Chondrocyte (in vitro differentiated cells): Measurements from ENCODE around the gene MYO1F. TPM values are rescaled to one million over a fixed set of nuclear protein-coding genes. Genes with fewer than 3 reads are reported as not detected.
"Not testable (repeated sequence)": the region's sequence is repeated elsewhere in the genome, so short reads cannot be mapped to it uniquely, and the experiment has no call there.

Experiments
- DNase-seq: peaks from one replicate; pipeline ENCODE4 v3.0.0; 2021; ENCODE audit warnings: mixed read lengths, low spot score
- H3K27ac Mint-ChIP-seq: one replicate; pipeline ENCODE4 v1.8.0; 2021; ENCODE audit warnings: mild to moderate bottlenecking, moderate library complexity, mixed read lengths; ENCODE audit not compliant: unreplicated experiment
- H3K27me3 Mint-ChIP-seq: 2 replicates; pipeline ENCODE4 v1.8.0; 2021; ENCODE audit warnings: low read depth, mixed read lengths
- H3K36me3 Mint-ChIP-seq: 2 replicates; pipeline ENCODE4 v1.8.0; 2021; ENCODE audit warnings: low read depth, mixed read lengths
- H3K4me1 Mint-ChIP-seq: 2 replicates; pipeline ENCODE4 v1.8.0; 2021; ENCODE audit warnings: low read depth, mild to moderate bottlenecking, mixed read lengths
- H3K4me3 Mint-ChIP-seq: one replicate; pipeline ENCODE4 v1.8.0; 2021; ENCODE audit warnings: mild to moderate bottlenecking, moderate library complexity, mixed read lengths; ENCODE audit not compliant: unreplicated experiment
- H3K9me3 Mint-ChIP-seq: 2 replicates; pipeline ENCODE4 v1.8.0; 2021; ENCODE audit warnings: low read depth, mixed read lengths
- total RNA-seq: library from RNA; stranded (reverse); gene quantifications from 3 replicates; pipeline ENCODE4 v1.2.1, GENCODE V29; 2021
- TF ChIP-seq, protein P1 (sequence below): fragments of 200-600 bp; sonication (generic); IDR thresholded peaks from 2 replicates; pipeline ENCODE4 v1.5.0; 2021; ENCODE audit warnings: antibody characterized with exemption, mild to moderate bottlenecking, moderate library complexity

The MYO1F gene
- total RNA-seq, 1 donor from 2014 or later: 0.50 TPM

DNA sequence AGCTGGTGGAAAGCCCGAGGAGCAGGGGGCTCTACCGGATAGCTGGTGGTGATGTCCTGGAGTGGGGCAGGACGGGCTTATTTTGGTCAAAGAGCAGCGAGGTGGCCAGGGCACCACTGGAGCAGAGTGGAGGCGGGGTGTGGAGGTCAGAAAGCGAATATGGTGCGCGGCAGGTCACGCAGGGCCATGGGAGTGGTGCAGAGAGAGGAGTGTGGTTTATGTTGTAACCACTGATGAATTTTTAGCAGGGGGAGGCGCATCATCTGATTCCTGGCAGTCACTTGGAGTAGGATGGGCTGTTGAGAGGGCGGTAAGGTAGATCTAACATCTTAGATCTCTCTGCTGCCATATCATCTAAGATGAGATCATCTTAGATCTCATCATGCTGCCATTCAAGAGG, 61.9 kb downstream of the MYO1F start:
- Mint-ChIP-seq H3K27me3 (no peaks in the 10 kb centered on the region), H3K4me3 (no peak overlapping the region)

DNA sequence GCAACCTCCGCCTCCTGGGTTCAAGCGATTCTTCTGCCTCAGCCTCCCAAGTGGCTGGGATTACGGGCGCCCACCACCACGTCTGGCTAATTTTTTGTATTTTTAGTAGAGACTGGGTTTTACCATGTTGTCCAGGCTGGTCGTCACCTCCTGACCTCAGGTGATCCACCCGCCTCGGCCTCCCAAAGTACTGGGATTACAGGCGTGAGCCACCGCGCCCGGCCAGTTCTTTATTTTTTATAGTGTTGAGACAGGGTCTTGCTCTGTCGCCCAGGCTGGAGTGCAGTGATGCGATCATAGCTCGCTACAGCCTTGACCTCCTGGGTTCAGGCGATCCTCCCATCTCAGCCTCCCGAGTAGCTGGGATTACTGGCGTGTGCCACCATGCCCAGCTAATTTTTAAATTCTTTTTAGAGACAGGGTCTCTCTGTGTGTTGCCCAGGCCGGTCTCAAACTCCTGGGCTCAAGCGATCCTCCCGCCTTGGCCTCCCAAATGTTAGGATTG, 62.7 kb downstream of the MYO1F start:
- peaks cover 23% of the 10 kb centered on the region for H3K4me1 Mint-ChIP-seq
- peak overlapping the region; percentile 100 for H3K27ac Mint-ChIP-seq
- not testable (repeated sequence) for H3K9me3 Mint-ChIP-seq, H3K36me3 Mint-ChIP-seq, DNase-seq, H3K27me3 Mint-ChIP-seq
- peak overlapping the region; percentile 90 for H3K4me3 Mint-ChIP-seq

More for the DNA sequence above, 61.9 kb downstream of the MYO1F start:
- no peaks in the 10 kb centered on the region for H3K9me3 Mint-ChIP-seq
- peaks cover 23% of the 10 kb centered on the region for H3K4me1 Mint-ChIP-seq
- no peak overlapping the region for H3K27ac Mint-ChIP-seq
- H3K36me3 Mint-ChIP-seq: no peaks in the 10 kb centered on the region
- TF ChIP-seq, protein P1, sequence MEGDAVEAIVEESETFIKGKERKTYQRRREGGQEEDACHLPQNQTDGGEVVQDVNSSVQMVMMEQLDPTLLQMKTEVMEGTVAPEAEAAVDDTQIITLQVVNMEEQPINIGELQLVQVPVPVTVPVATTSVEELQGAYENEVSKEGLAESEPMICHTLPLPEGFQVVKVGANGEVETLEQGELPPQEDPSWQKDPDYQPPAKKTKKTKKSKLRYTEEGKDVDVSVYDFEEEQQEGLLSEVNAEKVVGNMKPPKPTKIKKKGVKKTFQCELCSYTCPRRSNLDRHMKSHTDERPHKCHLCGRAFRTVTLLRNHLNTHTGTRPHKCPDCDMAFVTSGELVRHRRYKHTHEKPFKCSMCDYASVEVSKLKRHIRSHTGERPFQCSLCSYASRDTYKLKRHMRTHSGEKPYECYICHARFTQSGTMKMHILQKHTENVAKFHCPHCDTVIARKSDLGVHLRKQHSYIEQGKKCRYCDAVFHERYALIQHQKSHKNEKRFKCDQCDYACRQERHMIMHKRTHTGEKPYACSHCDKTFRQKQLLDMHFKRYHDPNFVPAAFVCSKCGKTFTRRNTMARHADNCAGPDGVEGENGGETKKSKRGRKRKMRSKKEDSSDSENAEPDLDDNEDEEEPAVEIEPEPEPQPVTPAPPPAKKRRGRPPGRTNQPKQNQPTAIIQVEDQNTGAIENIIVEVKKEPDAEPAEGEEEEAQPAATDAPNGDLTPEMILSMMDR: no peak
- no peak for DNase-seq

DNA sequence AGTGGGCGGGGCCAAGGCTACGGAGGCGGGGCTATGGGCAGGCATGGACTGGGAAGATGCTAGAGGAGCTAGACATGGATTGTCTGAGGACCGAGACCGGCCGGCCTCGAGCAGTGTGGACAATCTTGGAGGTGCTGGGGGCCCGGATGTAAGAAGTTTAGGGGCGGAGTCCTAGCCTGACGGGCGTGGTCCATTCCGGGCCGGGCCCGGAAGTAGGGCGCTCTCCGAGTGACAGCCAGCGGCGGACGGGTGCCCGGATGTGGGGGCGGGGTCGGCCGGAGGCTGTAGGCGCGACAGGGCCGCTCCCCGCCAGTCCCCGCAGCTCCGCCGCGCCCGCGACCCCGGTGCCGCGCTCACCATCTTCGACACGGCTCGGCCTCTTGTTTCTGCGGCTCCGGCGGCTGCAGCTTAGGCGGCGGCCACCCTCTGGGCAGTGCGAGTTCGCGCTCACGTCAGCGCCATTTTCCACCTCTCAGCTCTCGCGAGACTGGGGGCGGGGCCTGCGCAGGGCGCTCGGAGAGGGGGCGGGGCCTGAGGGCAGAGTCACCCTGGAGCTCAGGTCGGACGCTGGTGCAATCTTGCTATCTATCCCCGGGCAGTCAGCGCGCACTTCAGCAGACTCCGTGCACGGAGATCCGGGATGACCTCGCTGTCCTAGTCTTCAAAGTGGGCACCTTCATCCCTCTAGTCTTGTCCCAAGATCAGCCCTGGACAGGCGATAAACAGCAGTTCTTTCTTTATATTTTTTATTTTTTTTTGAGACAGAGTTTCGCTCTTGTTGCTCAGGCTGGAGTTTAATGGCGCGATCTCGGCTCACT, 63.3 kb downstream of the MYO1F start, which contains the start of gene ZNF414:
Gene ZNF414, minus strand, starts transcription at position 481 of the 818 bp plus-strand sequence. Its CDS starts 121 bp downstream, at position 360.
- H3K36me3 Mint-ChIP-seq: no peaks in the 10 kb centered on the region
- H3K9me3 Mint-ChIP-seq: no peaks in the 10 kb centered on the region
- peak; percentile 98 for DNase-seq
- H3K4me1 Mint-ChIP-seq: peaks cover 23% of the 10 kb centered on the region
- H3K27ac Mint-ChIP-seq: peak within 1 kb of the TSS; percentile 100
- TF ChIP-seq, protein P1: no peak
- H3K27me3 Mint-ChIP-seq: no peaks in the 10 kb centered on the region
- peak within 1 kb of the TSS; percentile 90 for H3K4me3 Mint-ChIP-seq

DNA sequence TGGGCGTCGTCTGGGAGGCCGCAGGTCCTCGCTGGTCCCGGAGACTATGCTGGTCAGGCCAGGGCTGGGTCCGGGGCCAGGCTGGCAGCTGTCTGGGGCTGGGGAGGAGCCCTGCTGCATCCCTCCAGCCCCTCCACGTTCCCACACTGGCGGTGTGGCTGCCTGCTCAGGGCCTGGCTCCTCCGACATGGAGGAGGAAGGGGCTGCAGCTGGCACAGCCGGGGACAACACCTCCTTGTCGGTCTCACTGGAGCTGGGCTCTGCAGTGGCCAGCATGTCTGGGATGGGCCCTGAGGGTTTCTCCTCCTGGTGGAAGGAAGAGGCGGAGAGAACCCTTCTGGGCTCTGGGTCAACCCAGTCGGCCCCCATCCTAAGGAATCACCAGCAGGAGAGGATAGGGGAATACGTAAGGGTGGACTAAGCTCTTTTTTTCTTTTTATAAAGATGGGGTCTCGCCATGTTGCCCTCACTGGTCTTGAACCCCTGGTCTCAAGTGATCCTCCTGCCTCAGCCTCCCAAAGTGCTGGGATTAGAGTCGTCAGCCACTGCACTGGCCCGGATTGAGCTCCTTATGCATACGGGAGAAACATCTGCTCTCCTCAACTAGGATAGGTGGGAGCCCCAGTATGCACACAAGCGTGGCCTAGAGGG, 64.1 kb downstream of the MYO1F start:
- Mint-ChIP-seq H3K4me1 (peaks cover 23% of the 10 kb centered on the region), H3K9me3 (no peaks in the 10 kb centered on the region), H3K27ac (peak overlapping the region; percentile 100), H3K27me3 (no peaks in the 10 kb centered on the region), H3K4me3 (peak overlapping the region; percentile 90), H3K36me3 (no peaks in the 10 kb centered on the region)
- TF ChIP-seq, protein P1: peak; percentile 24
- DNase-seq: no peak

DNA sequence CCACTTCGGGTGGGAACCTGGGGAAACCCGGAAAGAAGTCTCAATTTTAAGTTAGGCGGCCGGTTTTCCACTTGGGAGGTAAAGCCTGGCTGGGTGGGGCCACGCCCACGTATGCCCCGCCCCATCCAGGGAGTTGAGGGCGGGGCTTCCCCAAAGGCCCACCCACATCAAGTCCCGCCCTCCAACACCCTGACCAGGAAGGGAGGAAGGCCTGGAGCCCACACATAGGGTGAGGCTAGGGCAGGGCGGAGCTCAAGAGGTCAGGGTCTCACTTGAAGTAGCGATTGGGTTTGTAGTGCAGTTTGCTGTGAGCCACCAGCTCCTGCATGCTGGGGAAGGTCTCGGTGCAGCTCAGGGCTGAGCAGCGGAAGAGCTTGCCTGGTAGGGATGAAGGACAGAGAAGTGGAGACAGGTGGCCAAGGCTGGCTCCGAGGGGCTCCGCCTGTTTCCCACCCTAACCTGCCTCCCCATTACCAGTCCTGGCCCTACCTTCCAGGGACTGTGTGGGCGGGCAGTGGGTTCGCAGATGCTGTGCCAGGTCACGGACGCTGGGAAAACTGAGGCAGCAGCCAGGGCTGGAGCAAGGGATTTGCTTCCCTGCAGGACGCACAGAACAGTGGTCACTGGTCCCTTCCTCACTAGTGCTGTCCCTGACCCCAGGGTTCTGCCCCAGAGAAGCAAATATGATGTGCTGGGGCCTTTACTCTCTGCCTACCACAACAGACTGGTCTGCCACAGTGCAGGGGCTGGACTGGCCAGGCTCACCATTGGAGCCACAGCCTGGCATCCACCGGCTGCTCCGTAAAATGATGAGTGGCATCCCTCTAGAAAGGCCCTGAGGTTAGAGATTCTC, 64.9 kb downstream of the MYO1F start:
- DNase-seq: no peak
- Mint-ChIP-seq H3K4me3 (no peak overlapping the region), H3K4me1 (peaks cover 20% of the 10 kb centered on the region), H3K27ac (peak overlapping the region; percentile 8), H3K27me3 (no peaks in the 10 kb centered on the region), H3K36me3 (no peaks in the 10 kb centered on the region), H3K9me3 (no peaks in the 10 kb centered on the region)
- TF ChIP-seq, protein P1: no peak
